GM12801 (cell line): ENCODE measurements around the gene TTC4.

ENCODE experiments used
- CTCF ChIP-seq: IDR thresholded peaks from one replicate; pipeline ENCODE4 v1.5.1; 2011; ENCODE audit warnings: control low read depth; ENCODE audit not compliant: insufficient read length; ENCODE audit errors: extremely low read depth

Gene TTC4

GRCh38 chr1:54715493-54716298 lies at the start of gene TTC4:
TSS of gene TTC4 (plus strand) at chr1:54715861. CDS start at chr1:54715909, 48 bp downstream.
- TF ChIP-seq CTCF = no peak

- TF ChIP-seq CTCF = no peak
Measured at GRCh38 chr1:54666333-54666732, 49.3 kb upstream of the TTC4 start.

GRCh38 chr1:54667797-54668196 lies 47.9 kb upstream of the TTC4 start:
- TF ChIP-seq CTCF = no peak

- TF ChIP-seq CTCF = no peak
Measured at GRCh38 chr1:54668567-54668966, 47.1 kb upstream of the TTC4 start.

GRCh38 chr1:54671985-54672608 lies 43.6 kb upstream of the TTC4 start:
- TF ChIP-seq CTCF = peak; percentile 55

- no peak for TF ChIP-seq CTCF
Measured at GRCh38 chr1:54678776-54679643, 36.7 kb upstream of the TTC4 start.

- TF ChIP-seq CTCF = no peak
Measured at GRCh38 chr1:54679706-54680105, 36.0 kb upstream of the TTC4 start.
